Endothelial cell of umbilical vein (primary cell): ENCODE measurements around the gene DCUN1D1. TPM values are rescaled to one million over a fixed set of nuclear protein-coding genes. Genes with fewer than 3 reads are reported as not detected.

Experiments used
- BruUV-seq: library from RNA; stranded (reverse); fragments of 400-500 nt; replicated peaks from 2 replicates; lab custom pipeline; 2021; lab: Mats Ljungman, UMichigan
- CTCF ChIA-PET: fragments of 300-600, 350-600 bp; sonication (Branson Sonifier 250); formaldehyde crosslinking; loops from one replicate; lab custom pipeline; 2021; ENCODE audit warnings: antibody characterized with exemption, inconsistent platforms; lab: Charles Lee
- POLR2A ChIA-PET: fragments of 300-600, 350-600 bp; sonication (Branson Sonifier 250); formaldehyde crosslinking; loops from one replicate; lab custom pipeline; 2021; ENCODE audit warnings: antibody characterized with exemption, inconsistent platforms; lab: Charles Lee
- DNase-seq: peaks from one replicate; pipeline ENCODE4 v3.0.0-alpha.2; 2011; ENCODE audit warnings: low read depth, low spot score
- FAIRE-seq: peaks from 2 replicates; lab custom pipeline; 2011; peaks lifted over from hg19 to GRCh38; lab: Jason Lieb, UNC
- H2AFZ ChIP-seq: 2 replicates; pipeline ENCODE4 v1.6.0; 2012; ENCODE audit warnings: low read depth, low read length, control low read depth, inconsistent platforms
- H3K27ac ChIP-seq: 2 replicates; pipeline ENCODE4 v1.5.1; 2011; ENCODE audit warnings: low read depth, mild to moderate bottlenecking, control low read depth, low read length, moderate library complexity; ENCODE audit not compliant: insufficient read depth
- H3K27me3 ChIP-seq, 2 experiments: 2 replicates each; pipeline versions ENCODE4 v1.6.0 to v1.6.1; 2011; ENCODE audit warnings: low read length in 2 of 2, mixed read lengths in 1 of 2; ENCODE audit not compliant: control insufficient read depth in 2 of 2, insufficient read depth in 2 of 2
- H3K36me3 ChIP-seq, 2 experiments: 2 replicates in 1 of 2; 3 replicates in 1 of 2; pipeline ENCODE4 v1.5.1; 2011; ENCODE audit warnings: low read length in 2 of 2, mild to moderate bottlenecking in 1 of 2, moderate library complexity in 1 of 2; ENCODE audit not compliant: control insufficient read depth in 2 of 2, insufficient read depth in 2 of 2; ENCODE audit errors: extremely low read depth in 1 of 2
- H3K4me1 ChIP-seq: 3 replicates; pipeline ENCODE4 v1.5.1; 2011; ENCODE audit warnings: mild to moderate bottlenecking, low read length; ENCODE audit not compliant: control insufficient read depth, insufficient read depth; ENCODE audit errors: extremely low read depth
- H3K4me2 ChIP-seq: 2 replicates; pipeline ENCODE4 v1.6.1; 2011; ENCODE audit warnings: low read length, control low read depth, mixed read lengths; ENCODE audit not compliant: insufficient read depth
- H3K4me3 ChIP-seq, 3 experiments: fragments of 200-600 bp in 1 of 3; sonication (generic), shearing (Covaris generic) in 1 of 3; replicated peaks in 1 of 3; 2 replicates each; pipeline ENCODE4 v1.5.1; 2011 to 2016; ENCODE audit warnings: control low read depth in 3 of 3, low read length in 3 of 3, mild to moderate bottlenecking in 2 of 3, inconsistent platforms in 1 of 3, low read depth in 1 of 3, moderate library complexity in 1 of 3; ENCODE audit not compliant: insufficient read depth in 1 of 3
- H3K79me2 ChIP-seq: 2 replicates; pipeline ENCODE4 v1.6.0; 2012; ENCODE audit warnings: low read length, inconsistent platforms; ENCODE audit not compliant: control insufficient read depth, insufficient read depth
- H3K9ac ChIP-seq: replicated peaks from 2 replicates; pipeline ENCODE3; 2011; ENCODE audit warnings: low read length, control low read depth; ENCODE audit not compliant: insufficient read depth; ENCODE audit errors: extremely low read depth
- H3K9me1 ChIP-seq: replicated peaks from 3 replicates; pipeline ENCODE4 v1.6.0; 2011; ENCODE audit warnings: mild to moderate bottlenecking, low read length; ENCODE audit not compliant: control insufficient read depth, insufficient read depth; ENCODE audit errors: extremely low read depth
- H3K9me3 ChIP-seq: replicated peaks from 2 replicates; pipeline ENCODE4 v1.5.1; 2012; ENCODE audit warnings: low read length, inconsistent platforms; ENCODE audit not compliant: control insufficient read depth, insufficient read depth
- H4K20me1 ChIP-seq: replicated peaks from 2 replicates; pipeline ENCODE3; 2011; ENCODE audit warnings: mild to moderate bottlenecking, low read length; ENCODE audit not compliant: control insufficient read depth, insufficient read depth; ENCODE audit errors: extremely low read depth
- CTCF ChIP-seq, 2 donors: IDR thresholded peaks; 1 replicate in 1 of 2; 2 replicates in 1 of 2; pipeline ENCODE4 v1.5.1; 2011; ENCODE audit warnings: low read length in 2 of 2, mild to moderate bottlenecking in 2 of 2, moderate library complexity in 2 of 2, control low read depth in 1 of 2, inconsistent platforms in 1 of 2, low read depth in 1 of 2; ENCODE audit not compliant: insufficient read depth in 1 of 2; ENCODE audit errors: extremely low read depth in 1 of 2
- EZH2 ChIP-seq: IDR thresholded peaks from 2 replicates; pipeline ENCODE4 v1.6.1; 2012; ENCODE audit warnings: borderline replicate concordance, low read depth, mild to moderate bottlenecking, moderate library complexity, low read length, inconsistent platforms; ENCODE audit not compliant: severe bottlenecking
- FOS ChIP-seq: IDR thresholded peaks from 2 replicates; pipeline ENCODE4 v1.6.1; 2011; ENCODE audit warnings: mild to moderate bottlenecking, low read length, moderate library complexity, borderline replicate concordance; ENCODE audit not compliant: insufficient read depth
- GATA2 ChIP-seq: IDR thresholded peaks from 2 replicates; pipeline ENCODE4 v1.7.0; 2011; ENCODE audit warnings: low read depth, mild to moderate bottlenecking, moderate library complexity, mixed read lengths, low read length; ENCODE audit not compliant: insufficient read length, insufficient read depth
- JUN ChIP-seq: IDR thresholded peaks from 2 replicates; pipeline ENCODE4 v1.6.1; 2011; ENCODE audit warnings: borderline replicate concordance, low read depth; ENCODE audit not compliant: insufficient read length, insufficient read depth
- MAX ChIP-seq: IDR thresholded peaks from 2 replicates; pipeline ENCODE4 v1.6.1; 2011; ENCODE audit not compliant: insufficient read depth, insufficient read length
- MYC ChIP-seq: IDR thresholded peaks from one replicate; pipeline ENCODE4 v1.6.1; 2011; ENCODE audit warnings: mild to moderate bottlenecking, low read depth, low read length
- POLR2A ChIP-seq: IDR thresholded peaks from 2 replicates; pipeline ENCODE4 v1.6.1; 2012; ENCODE audit warnings: low read depth, mild to moderate bottlenecking, control low read depth, low read length
- POLR2AphosphoS5 ChIP-seq: IDR thresholded peaks from 2 replicates; pipeline ENCODE4 v1.6.1; 2012; ENCODE audit warnings: low read depth, mild to moderate bottlenecking, control low read depth, low read length, moderate library complexity; ENCODE audit not compliant: insufficient read depth
- dilution Hi-C: fragments of 300-500 bp; cut with MboI; formaldehyde crosslinking; loops from one replicate; pipeline ENCODE4 v1.15.0; 2019; ENCODE audit warnings: low sequenced_read_pairs; ENCODE audit not compliant: extremely low pct_ligation_motif_present
- intact Hi-C: fragments of 100-400 bp; cut with micrococcal nuclease; formaldehyde crosslinking; loops from one replicate; pipeline ENCODE4 v1.10.0; 2022
- polyA plus RNA-seq, 4 experiments: library from polyadenylated mRNA; depleted of rRNA in 3 of 4; stranded (reverse) in 3 of 4; unstranded in 1 of 4; fragments of >200 nt; gene quantifications; 2 replicates each; pipeline versions ENCODE4 v1.2.1 to v1.2.3, GENCODE V29; 2011 to 2012; ENCODE audit warnings: missing spikeins in 1 of 4
- total RNA-seq: library from RNA; stranded (reverse); gene quantifications from 2 replicates; pipeline ENCODE4 v1.2.3, GENCODE V29; 2021

Gene DCUN1D1
- total and polyA plus RNA-seq, 2 donors (not counting 3 experiments of a cell fraction or from before 2014, with no cell fraction given), result 4.9 to 41.3 TPM

- no peak overlapping the region for H3K27ac ChIP-seq
- H4K20me1 ChIP-seq, result no peaks in the 10 kb centered on the region
- no peaks in the 10 kb centered on the region for H3K9me3 ChIP-seq
- ChIA-PET CTCF (interaction anchor here (0.6 to 1.6 kb wide), 3 partner anchors 7 to 470 kb away, joined by 3 read pairs; no protein-coding TSS in a partner anchor), POLR2A (no interaction called here)
- H3K4me1 ChIP-seq, result no peaks in the 10 kb centered on the region
- TF ChIP-seq EZH2, result no peak
- TF ChIP-seq JUN, result peak; percentile 5
- no peaks in the 10 kb centered on the region for H3K79me2 ChIP-seq
- dilution Hi-C loops (no loop called here), intact Hi-C loops (no loop called here)
- H3K4me3 ChIP-seq, result no peak overlapping the region
- H3K9me1 ChIP-seq, result no peaks in the 10 kb centered on the region
- no peaks in the 10 kb centered on the region for H3K27me3 ChIP-seq
- no peak overlapping the region for H3K4me2 ChIP-seq
- BruUV-seq, result no TSS peak
- no peak overlapping the region for H3K9ac ChIP-seq
- FAIRE-seq (no peak), DNase-seq (peak; percentile 15)
- peaks cover 0 to 2% of the 10 kb centered on the region in 2 experiments for H3K36me3 ChIP-seq
- no peak overlapping the region for H2AFZ ChIP-seq
Observed at GRCh38 chr3:182911782-182912111, 68.6 kb downstream of the DCUN1D1 start.

GRCh38 chr3:182910936-182911781 is 69.2 kb downstream of the DCUN1D1 start:
- Histone ChIP-seq H2AFZ (no peak overlapping the region), H3K9ac (no peak overlapping the region), H3K9me1 (no peaks in the 10 kb centered on the region), H3K4me2 (no peak overlapping the region), H3K36me3 (peaks cover 0 to 2% of the 10 kb centered on the region in 2 experiments), H3K79me2 (no peaks in the 10 kb centered on the region), H4K20me1 (no peaks in the 10 kb centered on the region), H3K9me3 (no peaks in the 10 kb centered on the region), H3K27me3 (no peaks in the 10 kb centered on the region), H3K27ac (no peak overlapping the region), H3K4me1 (no peaks in the 10 kb centered on the region), H3K4me3 (no peak overlapping the region)
- TF ChIP-seq JUN, result no peak
- TF ChIP-seq POLR2AphosphoS5, result no peak
- no peak for TF ChIP-seq FOS
- no peak for TF ChIP-seq MAX
- no peak for TF ChIP-seq CTCF (IDR thresholded peaks at IDR 0.05; ENCODE audit: extremely low read depth in 1 of 2, insufficient read depth in 1 of 2, low read depth in 1 of 2, low read length in 2 of 2)
- no peak for TF ChIP-seq GATA2
- TF ChIP-seq EZH2, result no peak
- TF ChIP-seq MYC, result no peak
- TF ChIP-seq POLR2A, result no peak
- dilution Hi-C loops, result no loop called here
- DNase-seq, result no peak
- CTCF ChIA-PET, result interaction anchor here (0.6 to 2.4 kb wide), 6 partner anchors 8 to 475 kb away, joined by 3 to 9 read pairs (median 4); no protein-coding TSS in a partner anchor
- no peak for FAIRE-seq
- no TSS peak for BruUV-seq
- POLR2A ChIA-PET, result no interaction called here
- intact Hi-C loops, result no loop called here
